Measurements from ENCODE around the gene STH.

GRCh38 chr17:45999900-46000290 is 845 bp downstream of the STH start:
- no peak for TF ChIP-seq CTCF (IDR thresholded peaks at IDR 0.05)
- no peak for TF ChIP-seq POLR2AphosphoS5 (IDR thresholded peaks at IDR 0.05)
- no peak for TF ChIP-seq POLR2A (IDR thresholded peaks at IDR 0.05)

All from prostate gland (tissue), 2 donors.